Mesenchymal stem cell (in vitro differentiated cells and primary cell): ENCODE results near the gene BTBD6.

Experiments
- DNase-seq: peaks from one replicate; pipeline ENCODE4 v3.0.0-alpha.2; 2013
- H2AFZ ChIP-seq: one replicate; pipeline ENCODE4 v1.6.1; 2013; ENCODE audit warnings: low read depth, mild to moderate bottlenecking, control low read depth, inconsistent platforms, low read length, moderate library complexity
- H2AK5ac ChIP-seq: 2 replicates; pipeline ENCODE4 v1.6.1; 2013; ENCODE audit warnings: low read length, moderate library complexity, mild to moderate bottlenecking, inconsistent platforms; ENCODE audit not compliant: severe bottlenecking
- H2BK120ac ChIP-seq: one replicate; pipeline ENCODE4 v1.6.1; 2013; ENCODE audit warnings: low read depth, mild to moderate bottlenecking, inconsistent platforms, low read length, moderate library complexity
- H2BK12ac ChIP-seq, 2 experiments: one replicate each; pipeline ENCODE4 v1.6.1; 2013; ENCODE audit warnings: inconsistent platforms in 2 of 2, low read length in 2 of 2, mild to moderate bottlenecking in 2 of 2, moderate library complexity in 2 of 2, control low read depth in 1 of 2
- H2BK15ac ChIP-seq: one replicate; pipeline ENCODE4 v1.6.1; 2013; ENCODE audit warnings: mild to moderate bottlenecking, low read depth, inconsistent platforms; ENCODE audit not compliant: poor library complexity, severe bottlenecking
- H2BK5ac ChIP-seq: 2 replicates; pipeline ENCODE4 v1.6.1; 2013; ENCODE audit warnings: low read depth, mild to moderate bottlenecking, low read length, control low read depth, inconsistent platforms; ENCODE audit not compliant: poor library complexity, severe bottlenecking
- H3K14ac ChIP-seq, 2 experiments: one replicate each; pipeline ENCODE4 v1.6.1; 2013; ENCODE audit warnings: inconsistent platforms in 2 of 2, low read length in 2 of 2, control low read depth in 1 of 2, mild to moderate bottlenecking in 1 of 2, moderate library complexity in 1 of 2
- H3K18ac ChIP-seq, 2 experiments: one replicate each; pipeline ENCODE4 v1.6.1; 2013; ENCODE audit warnings: inconsistent platforms in 2 of 2, low read length in 2 of 2, control low read depth in 1 of 2, low read depth in 1 of 2, mild to moderate bottlenecking in 1 of 2
- H3K23ac ChIP-seq, 2 experiments: one replicate each; pipeline ENCODE4 v1.6.1; 2013; ENCODE audit warnings: inconsistent platforms in 2 of 2, low read length in 2 of 2, mild to moderate bottlenecking in 2 of 2, moderate library complexity in 2 of 2, control low read depth in 1 of 2
- H3K27ac ChIP-seq: 2 replicates; pipeline ENCODE4 v1.5.1; 2013; ENCODE audit warnings: mild to moderate bottlenecking, moderate library complexity, low read length, control low read depth, inconsistent platforms; ENCODE audit not compliant: poor library complexity, severe bottlenecking
- H3K27me3 ChIP-seq, 2 experiments: 2 replicates each; pipeline versions ENCODE4 v1.6.1 to v1.7.0; 2013; ENCODE audit warnings: low read length in 2 of 2, mild to moderate bottlenecking in 2 of 2, moderate library complexity in 2 of 2, control low read depth in 1 of 2, inconsistent platforms in 1 of 2; ENCODE audit not compliant: control insufficient read depth in 1 of 2, insufficient read depth in 1 of 2
- H3K36me3 ChIP-seq, 2 experiments: 2 replicates each; pipeline versions ENCODE4 v1.6.1 to v1.7.0; 2013; ENCODE audit warnings: low read length in 2 of 2, control low read depth in 1 of 2, inconsistent platforms in 1 of 2, low read depth in 1 of 2, mild to moderate bottlenecking in 1 of 2; ENCODE audit not compliant: insufficient read depth in 2 of 2, control insufficient read depth in 1 of 2
- H3K4ac ChIP-seq, 2 experiments: one replicate each; pipeline ENCODE4 v1.6.1; 2013; ENCODE audit warnings: inconsistent platforms in 2 of 2, low read length in 2 of 2, mild to moderate bottlenecking in 2 of 2, moderate library complexity in 2 of 2, control low read depth in 1 of 2, low read depth in 1 of 2
- H3K4me1 ChIP-seq: 2 replicates; pipeline ENCODE4 v1.6.1; 2013; ENCODE audit warnings: low read depth, low read length, control low read depth; ENCODE audit not compliant: control insufficient read depth, insufficient read depth
- H3K4me2 ChIP-seq: 2 replicates; pipeline ENCODE4 v1.6.1; 2013; ENCODE audit warnings: low read length, mild to moderate bottlenecking, inconsistent platforms; ENCODE audit not compliant: poor library complexity, severe bottlenecking
- H3K4me3 ChIP-seq, 2 experiments: 2 replicates each; pipeline versions ENCODE4 v1.5.1 to v1.7.0; 2013; ENCODE audit warnings: low read length in 2 of 2, mild to moderate bottlenecking in 2 of 2, control low read depth in 1 of 2, low read depth in 1 of 2; ENCODE audit not compliant: insufficient read depth in 1 of 2
- H3K79me1 ChIP-seq: replicated peaks from 2 replicates; pipeline ENCODE4 v1.6.1; 2013; ENCODE audit warnings: mild to moderate bottlenecking, control low read depth, low read length, inconsistent platforms; ENCODE audit not compliant: poor library complexity, severe bottlenecking
- H3K9ac ChIP-seq: 2 replicates; pipeline ENCODE4 v1.7.0; 2013; ENCODE audit warnings: mild to moderate bottlenecking, low read length, moderate library complexity
- H3K9me3 ChIP-seq: 2 replicates; pipeline ENCODE4 v1.7.0; 2013; ENCODE audit warnings: mild to moderate bottlenecking, low read length; ENCODE audit not compliant: control insufficient read depth
- H4K8ac ChIP-seq: one replicate; pipeline ENCODE4 v1.6.1; 2013; ENCODE audit warnings: inconsistent platforms, mild to moderate bottlenecking, low read length, moderate library complexity
- H4K91ac ChIP-seq: one replicate; pipeline ENCODE4 v1.6.1; 2013; ENCODE audit warnings: mild to moderate bottlenecking, low read length, inconsistent platforms
- WGBS: methylation state at CpG from one replicate; pipeline ENCODE4 v1.1.7; 2013; ENCODE audit warnings: mixed read lengths; 5-methylcytosine and 5-hydroxymethylcytosine counted together

The BTBD6 gene

DNA sequence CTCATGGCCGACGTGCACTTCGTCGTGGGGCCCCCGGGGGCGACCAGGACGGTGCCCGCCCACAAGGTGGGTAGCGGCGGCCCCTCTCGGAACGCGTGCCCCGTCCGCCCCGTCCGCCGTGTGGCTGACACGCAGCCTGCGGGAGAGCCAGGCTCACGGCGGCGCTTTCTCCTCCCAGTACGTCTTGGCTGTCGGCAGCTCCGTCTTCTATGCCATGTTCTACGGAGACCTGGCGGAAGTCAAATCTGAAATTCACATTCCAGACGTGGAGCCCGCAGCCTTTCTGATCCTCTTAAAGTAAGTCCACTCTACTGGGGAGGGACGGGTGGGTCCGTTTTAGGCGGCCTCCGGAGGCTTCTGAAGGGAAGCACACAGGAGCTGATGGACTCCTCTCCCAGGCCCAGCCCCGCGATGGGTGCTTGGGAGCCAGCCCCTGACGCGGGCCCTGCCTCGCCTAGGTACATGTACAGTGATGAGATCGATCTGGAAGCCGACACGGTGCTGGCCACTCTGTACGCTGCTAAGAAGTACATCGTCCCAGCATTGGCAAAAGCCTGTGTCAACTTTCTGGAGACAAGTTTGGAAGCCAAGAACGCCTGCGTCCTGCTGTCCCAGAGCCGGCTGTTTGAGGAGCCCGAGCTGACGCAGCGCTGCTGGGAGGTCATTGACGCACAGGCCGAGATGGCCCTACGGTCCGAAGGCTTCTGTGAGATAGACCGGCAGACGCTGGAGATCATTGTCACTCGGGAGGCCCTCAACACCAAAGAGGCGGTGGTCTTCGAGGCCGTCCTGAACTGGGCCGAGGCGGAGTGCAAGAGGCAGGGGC lies 1.1 kb downstream of the BTBD6 start:
- 51% methylated on average over 60 of the region's 62 CpGs for WGBS

DNA sequence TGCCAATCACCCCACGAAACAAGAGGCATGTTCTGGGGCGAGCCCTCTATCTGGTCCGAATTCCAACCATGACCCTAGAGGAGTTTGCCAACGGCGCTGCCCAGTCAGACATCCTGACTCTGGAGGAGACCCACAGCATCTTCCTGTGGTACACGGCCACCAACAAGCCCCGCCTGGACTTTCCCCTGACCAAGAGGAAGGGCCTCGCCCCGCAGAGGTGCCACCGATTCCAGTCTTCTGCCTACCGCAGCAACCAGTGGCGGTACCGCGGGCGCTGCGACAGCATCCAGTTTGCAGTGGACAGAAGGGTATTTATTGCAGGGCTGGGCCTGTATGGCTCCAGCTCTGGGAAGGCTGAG lies 1.7 kb downstream of the BTBD6 start:
- H3K9ac ChIP-seq: peak overlapping the region; percentile 78
- H3K27me3 ChIP-seq: no peaks in the 10 kb centered on the region
- no peak overlapping the region for H2BK15ac ChIP-seq
- no peak for DNase-seq
- H4K91ac ChIP-seq: no peak overlapping the region
- H2AFZ ChIP-seq: no peak overlapping the region
- H3K4me3 ChIP-seq: peak overlapping the region in 1 of 2 experiments; percentile 78
- H3K4me2 ChIP-seq: no peak overlapping the region
- H3K79me1 ChIP-seq: peaks cover 31% of the 10 kb centered on the region
- H3K18ac ChIP-seq: no peak overlapping the region
- no peak overlapping the region for H3K23ac ChIP-seq
- peaks cover 20% of the 10 kb centered on the region for H3K4me1 ChIP-seq
- H2BK12ac ChIP-seq: no peak overlapping the region
- no peak overlapping the region for H3K4ac ChIP-seq
- H2BK120ac ChIP-seq: no peak overlapping the region
- H3K14ac ChIP-seq: no peak overlapping the region
- no peak overlapping the region for H4K8ac ChIP-seq
- peaks cover 50 to 56% of the 10 kb centered on the region in 2 experiments for H3K36me3 ChIP-seq
- no peak overlapping the region for H2AK5ac ChIP-seq
- no peaks in the 10 kb centered on the region for H3K9me3 ChIP-seq
- no peak overlapping the region for H2BK5ac ChIP-seq
- no peak overlapping the region for H3K27ac ChIP-seq
- WGBS: 96% methylated on average over 16 of the region's 16 CpGs

More for the DNA sequence above, 1.1 kb downstream of the BTBD6 start:
- peak overlapping the region; percentile 55 for H2BK120ac ChIP-seq
- peak overlapping the region in 1 of 2 experiments; percentile 82 for H3K14ac ChIP-seq
- H3K36me3 ChIP-seq: peaks cover 50 to 56% of the 10 kb centered on the region in 2 experiments
- H2BK12ac ChIP-seq: peak overlapping the region in 1 of 2 experiments; percentile 40
- H2AFZ ChIP-seq: peak overlapping the region; percentile 33
- H3K79me1 ChIP-seq: peaks cover 33% of the 10 kb centered on the region
- peak overlapping the region; percentile 84 for H4K8ac ChIP-seq
- H3K27ac ChIP-seq: no peak overlapping the region
- peak overlapping the region; percentile 78 for H3K9ac ChIP-seq
- no peak overlapping the region for H2BK5ac ChIP-seq
- H3K4me2 ChIP-seq: peak overlapping the region; percentile 65
- peak; percentile 51 for DNase-seq
- no peaks in the 10 kb centered on the region for H3K27me3 ChIP-seq
- peak overlapping the region; percentile 88 to 89 for H3K18ac ChIP-seq
- H2BK15ac ChIP-seq: peak overlapping the region; percentile 82
- H3K4me1 ChIP-seq: peaks cover 16% of the 10 kb centered on the region
- peak overlapping the region; percentile 90 for H4K91ac ChIP-seq
- H3K9me3 ChIP-seq: no peaks in the 10 kb centered on the region
- H3K23ac ChIP-seq: no peak overlapping the region
- peak overlapping the region; percentile 89 to 91 for H3K4ac ChIP-seq
- H3K4me3 ChIP-seq: peak overlapping the region; percentile 66 to 78
- H2AK5ac ChIP-seq: no peak overlapping the region

DNA sequence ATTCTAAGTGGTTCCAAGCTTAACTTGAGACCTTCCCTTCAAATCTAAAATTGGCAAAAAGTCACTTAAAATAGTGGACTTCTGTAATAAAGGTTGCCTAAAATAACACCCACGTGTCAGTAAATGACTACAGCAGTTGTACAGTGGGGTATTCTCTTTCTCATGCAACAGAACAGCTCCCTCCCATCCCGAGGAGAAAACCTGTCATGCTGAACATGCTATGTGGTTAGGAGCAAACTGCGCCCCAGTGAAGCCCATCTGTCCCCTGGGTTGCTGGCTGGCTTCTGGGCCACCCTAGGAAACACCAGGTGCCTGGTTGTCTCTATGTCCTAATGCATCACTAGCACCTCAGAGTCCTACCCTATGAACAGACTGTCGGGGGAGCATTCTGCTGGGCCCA lies 2.7 kb downstream of the BTBD6 start:
- no peak for DNase-seq
- Histone ChIP-seq H3K27me3 (no peaks in the 10 kb centered on the region), H3K14ac (no peak overlapping the region), H2AK5ac (no peak overlapping the region), H3K79me1 (peaks cover 27% of the 10 kb centered on the region), H2BK12ac (no peak overlapping the region), H3K9me3 (no peaks in the 10 kb centered on the region), H3K4me3 (no peak overlapping the region), H3K36me3 (peaks cover 50 to 56% of the 10 kb centered on the region in 2 experiments), H3K4ac (no peak overlapping the region), H2BK120ac (no peak overlapping the region), H3K9ac (no peak overlapping the region), H2BK15ac (no peak overlapping the region), H4K91ac (no peak overlapping the region), H3K27ac (no peak overlapping the region), H4K8ac (no peak overlapping the region), H3K4me1 (peaks cover 26% of the 10 kb centered on the region), H2BK5ac (no peak overlapping the region), H3K4me2 (no peak overlapping the region), H2AFZ (no peak overlapping the region), H3K18ac (no peak overlapping the region), H3K23ac (no peak overlapping the region)
- WGBS: 92% methylated on average over 4 of the region's 4 CpGs

DNA sequence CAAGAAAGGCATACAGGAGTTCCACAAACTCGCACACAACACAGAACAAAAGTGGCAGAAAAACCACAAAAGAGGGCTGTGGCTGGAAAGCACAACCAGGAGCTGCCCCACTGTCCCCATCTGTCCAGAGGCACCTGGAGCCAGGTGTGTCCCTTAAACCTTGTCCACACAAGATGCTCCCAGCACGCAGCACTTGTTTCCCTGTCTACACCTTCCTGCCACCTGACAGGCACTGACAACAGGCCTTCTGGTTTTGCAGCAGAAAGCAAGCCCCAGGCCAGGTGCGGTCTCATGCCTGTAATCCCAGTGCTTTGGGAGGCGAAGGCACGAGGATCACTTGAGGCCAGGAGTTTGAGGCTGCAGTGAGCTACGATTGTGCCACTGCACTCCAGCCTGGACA lies 3.6 kb downstream of the BTBD6 start:
- Histone ChIP-seq H2BK12ac (no peak overlapping the region), H3K18ac (no peak overlapping the region), H3K14ac (no peak overlapping the region), H4K8ac (no peak overlapping the region), H3K9ac (no peak overlapping the region), H2BK120ac (no peak overlapping the region), H2AK5ac (no peak overlapping the region), H3K27ac (no peak overlapping the region), H3K9me3 (no peaks in the 10 kb centered on the region), H4K91ac (no peak overlapping the region), H2BK15ac (no peak overlapping the region), H3K23ac (no peak overlapping the region), H3K4me2 (no peak overlapping the region), H3K4me1 (peaks cover 26% of the 10 kb centered on the region), H3K4ac (no peak overlapping the region), H2BK5ac (no peak overlapping the region), H3K36me3 (peaks cover 47 to 62% of the 10 kb centered on the region in 2 experiments), H2AFZ (no peak overlapping the region), H3K4me3 (no peak overlapping the region), H3K27me3 (no peaks in the 10 kb centered on the region), H3K79me1 (peaks cover 29% of the 10 kb centered on the region)
- 95% methylated on average over 6 of the region's 6 CpGs for WGBS
- DNase-seq: no peak
